HG03103 (cell line): ENCODE results near the gene ERP29.
"Not testable (repeated sequence)": the region's sequence is repeated elsewhere in the genome, so short reads cannot be mapped to it uniquely, and the experiment has no call there.

Experiments used
- ATAC-seq: cut with Tn5 transposase; IDR thresholded peaks from one replicate; pipeline ENCODE4 v1.9.1; 2021; ENCODE audit warnings: low read depth; ENCODE audit not compliant: unreplicated experiment

ERP29 gene

GRCh38 chr12:112031472-112031871 is 18.2 kb downstream of the ERP29 start:
- no peak for ATAC-seq

- ATAC-seq, result no peak
These were observed 19.1 kb downstream of the ERP29 start for GRCh38 chr12:112032292-112032691.

GRCh38 chr12:112035219-112035785 is 22.1 kb downstream of the ERP29 start:
- no peak for ATAC-seq

GRCh38 chr12:112036614-112037013 is 23.4 kb downstream of the ERP29 start:
- not testable (repeated sequence) for ATAC-seq

- ATAC-seq, result no peak
These were observed 32.8 kb downstream of the ERP29 start for GRCh38 chr12:112046003-112046402.

GRCh38 chr12:112049351-112049750 is 36.1 kb downstream of the ERP29 start:
- ATAC-seq, result no peak

GRCh38 chr12:112061137-112061536 is 47.9 kb downstream of the ERP29 start:
- no peak for ATAC-seq

GRCh38 chr12:112063273-112063672 is 50.0 kb downstream of the ERP29 start:
- ATAC-seq, result no peak

GRCh38 chr12:112066566-112066965 is 53.3 kb downstream of the ERP29 start:
- ATAC-seq, result no peak
